Panc1 (cell line): ENCODE data around the gene PANK1.

ENCODE experiments used
- CTCF ChIP-seq: fragments of 450-650 bp; IDR thresholded peaks from 2 replicates; pipeline ENCODE4 v1.5.1; 2017; ENCODE audit warnings: mild to moderate bottlenecking
- REST ChIP-seq, 2 experiments: IDR thresholded peaks; 2 replicates each; pipeline ENCODE4 v1.6.1; 2011 to 2012; ENCODE audit warnings: low read depth in 2 of 2, control low read depth in 1 of 2, low read length in 1 of 2, mild to moderate bottlenecking in 1 of 2, moderate library complexity in 1 of 2; ENCODE audit not compliant: insufficient read depth in 1 of 2

GRCh38 chr10:89552213-89552612, 92.8 kb downstream of the PANK1 start:
- TF ChIP-seq REST (IDR thresholded peaks at IDR 0.05; ENCODE audit: insufficient read depth in 1 of 2, low read depth in 2 of 2, low read length in 1 of 2) (no peak), CTCF (no peak)
